SK-N-SH treated with all-trans-retinoic acid at 6 μM for 48 hours (cell line): ENCODE results near the gene CCDC194.

ENCODE experiments used
- CSDC2 ChIP-seq: fragments of 250-450 bp; sonication (Bioruptor Pico); IDR thresholded peaks from 2 replicates; pipeline ENCODE4 v1.5.0; 2020; ENCODE audit warnings: mild to moderate bottlenecking, moderate library complexity
- GLIS3 ChIP-seq: fragments of 250-450 bp; sonication (Bioruptor Pico); IDR thresholded peaks from 2 replicates; pipeline ENCODE4 v1.5.0; 2020; ENCODE audit warnings: mild to moderate bottlenecking, moderate library complexity
- POU6F1 ChIP-seq: fragments of 250-450 bp; sonication (Bioruptor Pico); IDR thresholded peaks from 2 replicates; pipeline ENCODE4 v1.8.0; 2021; ENCODE audit warnings: low read depth, mild to moderate bottlenecking, moderate library complexity, borderline replicate concordance
- ZC3H10 ChIP-seq: fragments of 250-450 bp; sonication (Bioruptor Pico); IDR thresholded peaks from 2 replicates; pipeline ENCODE4 v1.5.1; 2021; ENCODE audit warnings: mild to moderate bottlenecking, moderate library complexity
- ZFP30 ChIP-seq: fragments of 450-650 bp; formaldehyde crosslinking; IDR thresholded peaks from 2 replicates; pipeline ENCODE4 v1.5.0; 2022; ENCODE audit warnings: mild to moderate bottlenecking, moderate library complexity
- TF ChIP-seq, protein P1 (sequence below): fragments of 250-450 bp; sonication (Bioruptor Pico); IDR thresholded peaks from 2 replicates; pipeline ENCODE4 v1.5.1; 2020; ENCODE audit warnings: low read depth, mild to moderate bottlenecking, moderate library complexity
- TF ChIP-seq, protein P2 (sequence below): fragments of 250-450 bp; sonication (Bioruptor Pico); IDR thresholded peaks from 2 replicates; pipeline ENCODE4 v1.8.0; 2020; ENCODE audit warnings: mild to moderate bottlenecking, moderate library complexity, borderline replicate concordance

- TF ChIP-seq, protein P1, sequence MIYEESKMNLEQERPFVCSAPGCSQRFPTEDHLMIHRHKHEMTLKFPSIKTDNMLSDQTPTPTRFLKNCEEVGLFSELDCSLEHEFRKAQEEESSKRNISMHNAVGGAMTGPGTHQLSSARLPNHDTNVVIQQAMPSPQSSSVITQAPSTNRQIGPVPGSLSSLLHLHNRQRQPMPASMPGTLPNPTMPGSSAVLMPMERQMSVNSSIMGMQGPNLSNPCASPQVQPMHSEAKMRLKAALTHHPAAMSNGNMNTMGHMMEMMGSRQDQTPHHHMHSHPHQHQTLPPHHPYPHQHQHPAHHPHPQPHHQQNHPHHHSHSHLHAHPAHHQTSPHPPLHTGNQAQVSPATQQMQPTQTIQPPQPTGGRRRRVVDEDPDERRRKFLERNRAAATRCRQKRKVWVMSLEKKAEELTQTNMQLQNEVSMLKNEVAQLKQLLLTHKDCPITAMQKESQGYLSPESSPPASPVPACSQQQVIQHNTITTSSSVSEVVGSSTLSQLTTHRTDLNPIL (CRISPR knock-in tag), result no peak
- TF ChIP-seq ZC3H10 (no peak), POU6F1 (CRISPR knock-in tag) (no peak), CSDC2 (CRISPR knock-in tag) (no peak), ZFP30 (CRISPR knock-in tag) (no peak), GLIS3 (CRISPR knock-in tag) (no peak)
- TF ChIP-seq, protein P2, sequence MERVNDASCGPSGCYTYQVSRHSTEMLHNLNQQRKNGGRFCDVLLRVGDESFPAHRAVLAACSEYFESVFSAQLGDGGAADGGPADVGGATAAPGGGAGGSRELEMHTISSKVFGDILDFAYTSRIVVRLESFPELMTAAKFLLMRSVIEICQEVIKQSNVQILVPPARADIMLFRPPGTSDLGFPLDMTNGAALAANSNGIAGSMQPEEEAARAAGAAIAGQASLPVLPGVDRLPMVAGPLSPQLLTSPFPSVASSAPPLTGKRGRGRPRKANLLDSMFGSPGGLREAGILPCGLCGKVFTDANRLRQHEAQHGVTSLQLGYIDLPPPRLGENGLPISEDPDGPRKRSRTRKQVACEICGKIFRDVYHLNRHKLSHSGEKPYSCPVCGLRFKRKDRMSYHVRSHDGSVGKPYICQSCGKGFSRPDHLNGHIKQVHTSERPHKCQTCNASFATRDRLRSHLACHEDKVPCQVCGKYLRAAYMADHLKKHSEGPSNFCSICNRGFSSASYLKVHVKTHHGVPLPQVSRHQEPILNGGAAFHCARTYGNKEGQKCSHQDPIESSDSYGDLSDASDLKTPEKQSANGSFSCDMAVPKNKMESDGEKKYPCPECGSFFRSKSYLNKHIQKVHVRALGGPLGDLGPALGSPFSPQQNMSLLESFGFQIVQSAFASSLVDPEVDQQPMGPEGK (CRISPR knock-in tag), result no peak
Observed at GRCh38 chr19:17411801-17412200, 17.8 kb upstream of the CCDC194 start.
